IMR-90 (cell line): ENCODE measurements around the gene MYH10. TPM values are rescaled to one million over a fixed set of nuclear protein-coding genes. Genes with fewer than 3 reads are reported as not detected.

Experiments
- ATAC-seq: fragments of 200-7000 bp; cut with Tn5 transposase; 2 replicates; pipeline ENCODE4 v1.9.1; 2020; ENCODE audit warnings: low read depth, mild to moderate bottlenecking, moderate library complexity
- BruUV-seq: library from RNA; stranded (reverse); fragments of 400-500 nt; replicated peaks from 2 replicates; lab custom pipeline; 2021; lab: Mats Ljungman, UMichigan
- CTCF ChIA-PET: fragments of 300-600 bp; formaldehyde crosslinking; extraction: SDS; loops from one replicate; lab custom pipeline; 2021; ENCODE audit warnings: antibody characterized with exemption; lab: Yijun Ruan, JAX
- POLR2A ChIA-PET: fragments of 300-600 bp; sonication (Branson Sonifier 250); formaldehyde crosslinking; loops from one replicate; lab custom pipeline; 2022; ENCODE audit warnings: antibody characterized with exemption; ENCODE audit not compliant: unreplicated experiment; lab: Charles Lee
- DNase-seq: peaks from one replicate; pipeline ENCODE4 v3.0.0; 2013
- H2AFZ ChIP-seq: replicated peaks from 2 replicates; pipeline ENCODE3; 2013; ENCODE audit warnings: low read length, mild to moderate bottlenecking; ENCODE audit not compliant: poor library complexity
- H2AK5ac ChIP-seq: 2 replicates; pipeline ENCODE4 v1.6.1; 2013; ENCODE audit warnings: low read depth, low read length, inconsistent platforms
- H2AK9ac ChIP-seq: replicated peaks from 2 replicates; pipeline ENCODE3; 2013; ENCODE audit warnings: mild to moderate bottlenecking, low read depth, low read length, moderate library complexity; ENCODE audit not compliant: poor library complexity
- H2BK120ac ChIP-seq: 2 replicates; pipeline ENCODE4 v1.6.1; 2013; ENCODE audit warnings: low read depth, low read length, inconsistent platforms
- H2BK15ac ChIP-seq: 3 replicates; pipeline ENCODE4 v1.6.1; 2013; ENCODE audit warnings: low read depth, low read length, inconsistent platforms
- H2BK20ac ChIP-seq: 2 replicates; pipeline ENCODE4 v1.6.1; 2013; ENCODE audit warnings: low read depth, mild to moderate bottlenecking, inconsistent platforms, low read length, moderate library complexity
- H2BK5ac ChIP-seq: 2 replicates; pipeline ENCODE4 v1.6.1; 2013; ENCODE audit warnings: mild to moderate bottlenecking, low read depth, low read length, inconsistent platforms; ENCODE audit not compliant: poor library complexity, severe bottlenecking
- H3K14ac ChIP-seq: replicated peaks from 2 replicates; pipeline ENCODE4 v1.6.1; 2013; ENCODE audit warnings: low read depth, low read length, inconsistent platforms
- H3K18ac ChIP-seq: 2 replicates; pipeline ENCODE4 v1.6.1; 2013; ENCODE audit warnings: low read depth, low read length, control low read depth
- H3K23ac ChIP-seq: 2 replicates; pipeline ENCODE4 v1.6.1; 2013; ENCODE audit warnings: low read depth, low read length, inconsistent platforms
- H3K27ac ChIP-seq: 2 replicates; pipeline ENCODE4 v1.5.1; 2013; ENCODE audit warnings: mild to moderate bottlenecking, control low read depth, low read length; ENCODE audit not compliant: insufficient read depth
- H3K27me3 ChIP-seq: 2 replicates; pipeline ENCODE4 v1.6.1; 2013; ENCODE audit warnings: low read length; ENCODE audit not compliant: control insufficient read depth, insufficient read depth
- H3K36me3 ChIP-seq: 2 replicates; pipeline ENCODE4 v1.6.1; 2013; ENCODE audit warnings: low read length, mixed read lengths; ENCODE audit not compliant: control insufficient read depth, insufficient read depth
- H3K4ac ChIP-seq: 2 replicates; pipeline ENCODE4 v1.6.1; 2013; ENCODE audit warnings: low read depth, low read length, inconsistent platforms
- H3K4me1 ChIP-seq: 2 replicates; pipeline ENCODE4 v1.6.1; 2013; ENCODE audit warnings: low read length, mixed read lengths; ENCODE audit not compliant: control insufficient read depth, insufficient read depth
- H3K4me2 ChIP-seq: 2 replicates; pipeline ENCODE4 v1.6.1; 2013; ENCODE audit warnings: low read depth, mild to moderate bottlenecking, control low read depth, low read length, moderate library complexity
- H3K4me3 ChIP-seq: 2 replicates; pipeline ENCODE4 v1.5.1; 2013; ENCODE audit warnings: low read depth, mild to moderate bottlenecking, control low read depth, low read length, moderate library complexity; ENCODE audit not compliant: insufficient read depth
- H3K56ac ChIP-seq: 2 replicates; pipeline ENCODE4 v1.6.1; 2013; ENCODE audit warnings: low read length, inconsistent platforms; ENCODE audit not compliant: insufficient read depth; ENCODE audit errors: extremely low read depth
- H3K79me1 ChIP-seq, 2 experiments: 2 replicates each; pipeline ENCODE4 v1.6.1; 2013; ENCODE audit warnings: low read length in 2 of 2, inconsistent platforms in 1 of 2, low read depth in 1 of 2
- H3K9ac ChIP-seq: 2 replicates; pipeline ENCODE4 v1.6.1; 2013; ENCODE audit warnings: low read depth, low read length, control low read depth
- H3K9me1 ChIP-seq: 2 replicates; pipeline ENCODE4 v1.6.1; 2013; ENCODE audit warnings: low read length, inconsistent platforms; ENCODE audit not compliant: insufficient read depth
- H3K9me3 ChIP-seq: 2 replicates; pipeline ENCODE4 v1.6.1; 2013; ENCODE audit warnings: low read length; ENCODE audit not compliant: control insufficient read depth, insufficient read depth
- H4K20me1 ChIP-seq: 2 replicates; pipeline ENCODE4 v1.6.1; 2013; ENCODE audit warnings: low read length, inconsistent platforms; ENCODE audit not compliant: insufficient read depth
- H4K5ac ChIP-seq: 2 replicates; pipeline ENCODE4 v1.6.1; 2013; ENCODE audit warnings: mild to moderate bottlenecking, low read depth, low read length, control low read depth
- H4K8ac ChIP-seq, 2 experiments: 2 replicates each; pipeline ENCODE4 v1.6.1; 2013; ENCODE audit warnings: low read depth in 2 of 2, low read length in 2 of 2, control low read depth in 1 of 2, inconsistent platforms in 1 of 2
- H4K91ac ChIP-seq: 2 replicates; pipeline ENCODE4 v1.6.1; 2013; ENCODE audit warnings: low read depth, low read length, inconsistent platforms; ENCODE audit not compliant: insufficient read depth
- CHD1 ChIP-seq: IDR thresholded peaks from 2 replicates; pipeline ENCODE4 v1.6.1; 2012; ENCODE audit warnings: low read depth, low read length, improper control_type of control experiment
- ELK1 ChIP-seq: fragments of 150-350 bp; IDR thresholded peaks from 2 replicates; pipeline ENCODE4 v1.6.1; 2016; ENCODE audit warnings: low read depth, mild to moderate bottlenecking, low read length, moderate library complexity, borderline replicate concordance
- FOS ChIP-seq: fragments of 150-350 bp; IDR thresholded peaks from 2 replicates; pipeline ENCODE4 v1.6.1; 2016; ENCODE audit warnings: low read depth, low read length
- MAFK ChIP-seq: IDR thresholded peaks from 2 replicates; pipeline ENCODE4 v1.6.1; 2012; ENCODE audit warnings: low read depth, low read length, improper control_type of control experiment
- MAZ ChIP-seq: IDR thresholded peaks from 2 replicates; pipeline ENCODE4 v1.6.1; 2012; ENCODE audit warnings: low read depth, mild to moderate bottlenecking, low read length, improper control_type of control experiment, moderate library complexity, borderline replicate concordance
- NFE2L2 ChIP-seq: fragments of 150-350 bp; IDR thresholded peaks from 2 replicates; pipeline ENCODE4 v1.6.1; 2016; ENCODE audit warnings: low read depth, mild to moderate bottlenecking, low read length
- POLR2A ChIP-seq: IDR thresholded peaks from 2 replicates; pipeline ENCODE4 v1.6.1; 2012; ENCODE audit warnings: mild to moderate bottlenecking, low read depth, low read length
- RAD21 ChIP-seq: IDR thresholded peaks from 2 replicates; pipeline ENCODE4 v1.6.1; 2012; ENCODE audit warnings: low read length, improper control_type of control experiment
- RCOR1 ChIP-seq: IDR thresholded peaks from 2 replicates; pipeline ENCODE4 v1.6.1; 2012; ENCODE audit warnings: mild to moderate bottlenecking, low read length, improper control_type of control experiment; ENCODE audit not compliant: insufficient replicate concordance
- RFX5 ChIP-seq: IDR thresholded peaks from 2 replicates; pipeline ENCODE4 v1.8.0; 2012; ENCODE audit warnings: low read depth, mild to moderate bottlenecking, low read length, moderate library complexity
- USF2 ChIP-seq: fragments of 150-350 bp; IDR thresholded peaks from 2 replicates; pipeline ENCODE4 v1.6.1; 2017; ENCODE audit warnings: mild to moderate bottlenecking, antibody characterized with exemption, low read length, low read depth
- WGBS, 2 experiments: methylation state at CpG; one replicate each; pipeline versions ENCODE4 v1.1.5 to v1.1.7; 2013; ENCODE audit warnings: missing lambda C conversion rate in 2 of 2; ENCODE audit not compliant: insufficient read length in 1 of 2; ENCODE audit errors: extremely low coverage in 2 of 2; 5-methylcytosine and 5-hydroxymethylcytosine counted together
- dilution Hi-C: fragments of 300-500 bp; cut with HindIII; formaldehyde crosslinking; loops from one replicate; pipeline ENCODE4 v1.14.3; 2018; ENCODE audit warnings: low sequenced_read_pairs; ENCODE audit not compliant: unreplicated experiment
- in situ Hi-C: fragments of 300-500 bp; cut with MboI; formaldehyde crosslinking; loops from 3 replicates; pipeline ENCODE4 v1.14.3; 2019; ENCODE audit warnings: low sequenced_read_pairs, inconsistent platforms, mixed read lengths
- intact Hi-C: fragments of 100-400 bp; cut with micrococcal nuclease; formaldehyde crosslinking; loops from 2 replicates; pipeline ENCODE4 v1.10.0; 2022
- polyA plus RNA-seq, 3 experiments: library from polyadenylated mRNA; depleted of rRNA; stranded (reverse); fragments of >200 nt; gene quantifications; 2 replicates each; pipeline ENCODE4 v1.2.3, GENCODE V29; 2012; ENCODE audit warnings: low replicate concordance in 1 of 3
- total RNA-seq: library from RNA; depleted of rRNA; stranded (reverse); fragments of >200 nt; gene quantifications from 2 replicates; pipeline ENCODE4 v1.2.3, GENCODE V29; 2012

Gene MYH10
- total and polyA plus RNA-seq, 2 of the 4 experiments (the other 2 are of a cell fraction) = 71.2 to 95.2 TPM

DNA sequence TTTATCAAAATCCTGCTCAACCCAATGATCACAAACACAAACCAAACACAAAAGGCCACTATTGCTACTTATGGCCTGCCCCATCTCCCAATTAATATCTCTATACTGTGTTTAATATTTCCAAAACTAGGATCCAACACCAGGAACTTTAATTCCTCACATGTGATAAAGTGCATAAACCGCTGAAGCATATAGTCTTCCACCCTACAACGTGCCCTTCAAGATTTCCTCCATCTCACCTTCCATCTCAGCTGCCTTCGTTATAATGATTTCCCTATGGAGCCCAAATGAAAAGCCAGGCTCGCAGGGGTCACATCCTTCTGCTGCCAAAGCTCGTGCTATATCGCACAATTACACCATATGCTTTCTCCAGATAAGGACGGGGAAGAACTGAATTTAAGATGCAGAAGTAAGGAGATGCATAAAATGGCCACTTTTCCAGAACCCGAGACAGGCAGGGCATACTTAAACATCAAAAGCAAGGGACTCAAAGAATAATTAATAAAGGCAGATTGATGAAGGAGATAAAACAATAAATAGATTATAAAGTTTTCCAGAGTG is 1.8 kb downstream of the MYH10 start:
- Histone ChIP-seq H3K14ac (peak overlapping the region; percentile 48), H3K4me3 (peak overlapping the region; percentile 75), H2AFZ (peak overlapping the region; percentile 9), H3K79me1 (peaks cover 21 to 45% of the 10 kb centered on the region in 2 experiments), H3K23ac (peak overlapping the region; percentile 37), H3K27me3 (no peaks in the 10 kb centered on the region), H3K36me3 (no peaks in the 10 kb centered on the region), H3K18ac (0 out of 2 replicates have a peak overlapping the region, but pooled peaks have one; percentile 3), H3K56ac (peak overlapping the region; percentile 8; the same call in 1 of the 2 replicates), H3K4me1 (peaks cover 5% of the 10 kb centered on the region), H3K9me1 (peaks cover 9% of the 10 kb centered on the region), H2BK120ac (no peak overlapping the region), H2BK5ac (peak overlapping the region; percentile 35), H3K27ac (peak overlapping the region; percentile 56; the same call in 1 of the 2 replicates), H4K20me1 (peaks cover 15% of the 10 kb centered on the region), H3K9ac (peak overlapping the region; percentile 98), H4K91ac (peak overlapping the region; percentile 17; the same call in 1 of the 2 replicates), H3K4ac (peak overlapping the region; percentile 39; the same call in 1 of the 2 replicates), H2BK15ac (no peak overlapping the region), H2AK9ac (no peak overlapping the region), H3K4me2 (peak overlapping the region; percentile 95), H2AK5ac (0 out of 2 replicates have a peak overlapping the region, but pooled peaks have one; percentile 5), H4K5ac (peak overlapping the region; percentile 6; the same call in 1 of the 2 replicates), H2BK20ac (no peak overlapping the region), H3K9me3 (no peaks in the 10 kb centered on the region), H4K8ac (peak overlapping the region in 1 of 2 experiments; percentile 20; a peak in 3 of 4 replicates)
- in situ Hi-C loops (loop anchor here (10.0 kb wide), 1 partner anchor 56 kb away; no protein-coding TSS in a partner anchor), dilution Hi-C loops (no loop called here), intact Hi-C loops (loop anchor here (2.0 to 10.0 kb wide), 2 partner anchors 64 to 244 kb away; partner anchors contain the start of gene RPL26)
- no TSS peak for BruUV-seq
- ATAC-seq (no peak), DNase-seq (no peak)
- POLR2A ChIA-PET = no interaction called here
- TF ChIP-seq CHD1 (no peak), RAD21 (no peak), USF2 (no peak), NFE2L2 (no peak), POLR2A (no peak), FOS (no peak), MAFK (no peak), ELK1 (no peak), MAZ (no peak), RCOR1 (no peak), RFX5 (no peak)
- 40% methylated on average over 1 of the region's 8 CpGs; no CpG with 5 or more reads in 1 of the 2 experiments for WGBS, 2 experiments
- CTCF ChIA-PET = no interaction called here
